HPDE6-E6E7 (cell line): ENCODE results near the gene ERMARD.

Experiments
- DNase-seq: peaks from one replicate; pipeline ENCODE4 v3.0.0; 2011; ENCODE audit warnings: missing footprints; ENCODE audit errors: extremely low spot score

The ERMARD gene

DNA sequence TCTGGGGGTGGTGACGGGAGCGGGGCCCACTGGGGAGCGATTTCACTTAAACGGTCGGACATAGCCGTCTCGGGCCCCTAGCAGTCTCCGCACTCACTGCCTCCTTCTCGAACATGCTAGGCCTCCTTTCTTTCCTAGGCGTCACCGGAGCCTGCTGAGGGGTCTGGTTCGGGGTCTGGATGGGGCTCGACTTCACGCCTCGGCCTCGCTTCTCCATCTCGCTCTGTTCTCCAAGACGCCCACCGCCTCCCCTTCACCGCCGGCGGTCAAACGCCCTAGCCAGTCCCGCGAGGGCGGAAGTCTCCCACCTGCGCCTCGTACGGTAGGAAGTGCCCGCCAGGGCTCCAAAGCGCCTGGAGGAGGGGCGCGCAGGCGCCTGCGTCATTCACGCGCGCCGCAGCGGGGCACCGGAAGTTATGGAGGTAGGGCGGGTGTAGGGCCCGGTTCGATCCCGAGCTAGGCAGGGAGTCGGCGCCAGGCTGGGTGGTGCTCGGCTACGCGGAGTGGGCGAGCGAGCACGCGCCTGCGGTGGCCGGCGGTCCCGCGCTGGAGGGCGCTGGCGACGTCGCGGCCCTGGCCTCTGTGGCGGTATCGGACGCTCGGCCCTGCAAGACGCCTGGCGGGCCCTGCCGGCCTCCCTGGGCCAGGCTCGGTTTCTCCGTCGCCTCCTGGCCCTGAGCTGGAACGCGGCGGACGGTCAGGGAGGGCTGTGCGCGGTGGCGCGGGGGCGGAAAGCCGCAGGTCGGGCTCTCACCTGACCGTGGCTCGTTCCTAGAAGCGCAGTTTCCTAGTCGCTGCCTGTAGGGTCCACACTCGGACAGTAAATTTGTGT lies at the start of gene ERMARD, which contains the start of gene DYNLT2:
ERMARD (plus strand) TSS at position 381 of the 832 bp plus-strand sequence; CDS start at position 417, 36 bp downstream.
DYNLT2 (minus strand) TSS at position 331 of the 832 bp plus-strand sequence; CDS start at position 217, 114 bp downstream.
- peak; percentile 86 for DNase-seq

DNA sequence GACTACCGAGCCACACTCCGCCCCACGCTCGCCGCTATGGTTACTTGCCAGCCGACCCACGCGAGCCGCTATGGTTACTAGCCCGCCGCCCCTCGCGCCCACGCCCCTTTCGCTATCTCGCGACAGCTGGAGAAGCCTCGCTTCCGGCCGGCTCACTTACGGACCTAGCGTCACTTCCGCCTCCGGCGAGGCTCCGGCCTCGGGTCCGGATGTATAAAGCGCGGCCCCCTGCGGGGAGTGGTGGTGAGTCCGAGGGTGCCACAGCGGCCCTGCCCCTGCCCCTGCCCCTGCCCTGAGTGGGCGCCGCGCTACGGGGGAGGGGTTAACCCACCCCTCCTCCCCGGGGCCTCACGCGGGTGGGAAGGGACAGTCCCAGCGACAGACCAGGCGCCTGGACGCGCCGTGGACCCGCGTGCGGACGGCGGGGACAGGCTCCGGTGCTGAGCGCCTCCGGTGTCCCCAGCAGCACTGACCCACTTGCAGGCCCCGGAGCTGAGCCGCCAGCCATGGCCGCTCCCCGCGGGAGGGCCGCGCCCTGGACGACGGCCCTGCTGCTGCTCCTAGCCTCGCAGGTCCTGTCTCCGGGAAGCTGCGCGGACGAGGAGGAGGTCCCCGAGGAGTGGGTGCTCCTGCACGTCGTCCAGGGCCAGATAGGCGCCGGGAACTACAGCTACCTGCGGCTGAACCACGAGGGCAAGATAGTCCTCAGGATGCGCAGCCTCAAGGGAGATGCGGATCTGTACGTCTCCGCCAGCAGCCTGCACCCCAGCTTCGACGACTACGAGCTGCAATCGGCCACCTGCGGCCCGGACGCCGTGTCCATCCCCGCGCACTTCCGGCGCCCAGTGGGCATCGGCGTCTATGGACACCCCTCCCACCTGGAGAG lies 49.2 kb upstream of the ERMARD start, which contains the start of the genes C6orf120 and WDR27:
C6orf120 (plus strand) TSS at position 173 of the 886 bp plus-strand sequence; CDS start at position 507, 334 bp downstream.
WDR27 (minus strand) TSS at position 76 of the 886 bp plus-strand sequence. CDS start 13,024 bp downstream, outside the sequence.
- peak; percentile 89 for DNase-seq

GRCh38 chr6:169702840-169703246 lies 48.6 kb upstream of the ERMARD start:
- DNase-seq, result peak; percentile 28

DNA sequence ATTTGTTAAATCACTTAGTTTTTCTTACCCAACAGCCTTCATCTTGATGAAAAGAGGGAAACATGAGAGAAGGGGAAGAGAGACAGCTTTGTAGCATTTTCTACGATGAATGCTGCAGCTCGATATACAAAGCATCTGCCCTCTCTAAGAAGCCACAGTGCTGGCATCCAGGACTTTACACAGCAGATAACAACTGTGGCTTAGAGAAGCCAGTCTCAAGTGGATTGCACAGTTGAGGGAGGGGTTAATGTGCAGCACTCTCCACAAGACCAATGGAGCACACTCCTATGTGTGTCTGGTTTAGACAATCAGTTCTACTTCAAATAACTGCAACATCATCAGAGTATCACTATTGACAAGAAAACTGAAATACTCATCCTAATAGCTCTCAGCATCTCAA lies 43.6 kb upstream of the ERMARD start:
- DNase-seq, result no peak

DNA sequence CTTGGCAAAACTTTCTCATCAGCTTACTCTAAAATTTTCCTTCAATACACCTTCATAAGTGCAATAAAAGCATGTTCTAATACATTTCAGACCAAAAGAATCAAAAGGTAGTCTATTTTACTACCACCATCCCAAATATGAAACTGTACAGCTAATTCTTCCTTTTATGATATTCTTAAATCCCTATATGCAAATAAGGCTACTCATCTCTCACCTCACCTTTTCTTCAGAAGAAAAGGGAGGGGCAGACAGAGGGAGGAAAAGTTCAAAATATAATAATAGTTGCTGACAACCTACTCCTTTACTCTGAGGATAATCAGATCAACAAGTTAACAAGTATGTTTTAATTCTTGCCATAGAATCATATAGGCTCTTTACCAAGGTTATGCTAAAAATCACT lies 42.1 kb upstream of the ERMARD start:
- no peak for DNase-seq

- DNase-seq, result no peak
Observed at GRCh38 chr6:169710009-169710408, 41.4 kb upstream of the ERMARD start.

- DNase-seq, result no peak
Observed at GRCh38 chr6:169714178-169714577, 37.2 kb upstream of the ERMARD start.

- DNase-seq, result no peak
Observed at GRCh38 chr6:169714595-169714994, 36.8 kb upstream of the ERMARD start.

GRCh38 chr6:169719117-169719516 lies 32.3 kb upstream of the ERMARD start:
- DNase-seq, result no peak

GRCh38 chr6:169720207-169720855 lies 31.1 kb upstream of the ERMARD start:
- DNase-seq, result no peak

DNA sequence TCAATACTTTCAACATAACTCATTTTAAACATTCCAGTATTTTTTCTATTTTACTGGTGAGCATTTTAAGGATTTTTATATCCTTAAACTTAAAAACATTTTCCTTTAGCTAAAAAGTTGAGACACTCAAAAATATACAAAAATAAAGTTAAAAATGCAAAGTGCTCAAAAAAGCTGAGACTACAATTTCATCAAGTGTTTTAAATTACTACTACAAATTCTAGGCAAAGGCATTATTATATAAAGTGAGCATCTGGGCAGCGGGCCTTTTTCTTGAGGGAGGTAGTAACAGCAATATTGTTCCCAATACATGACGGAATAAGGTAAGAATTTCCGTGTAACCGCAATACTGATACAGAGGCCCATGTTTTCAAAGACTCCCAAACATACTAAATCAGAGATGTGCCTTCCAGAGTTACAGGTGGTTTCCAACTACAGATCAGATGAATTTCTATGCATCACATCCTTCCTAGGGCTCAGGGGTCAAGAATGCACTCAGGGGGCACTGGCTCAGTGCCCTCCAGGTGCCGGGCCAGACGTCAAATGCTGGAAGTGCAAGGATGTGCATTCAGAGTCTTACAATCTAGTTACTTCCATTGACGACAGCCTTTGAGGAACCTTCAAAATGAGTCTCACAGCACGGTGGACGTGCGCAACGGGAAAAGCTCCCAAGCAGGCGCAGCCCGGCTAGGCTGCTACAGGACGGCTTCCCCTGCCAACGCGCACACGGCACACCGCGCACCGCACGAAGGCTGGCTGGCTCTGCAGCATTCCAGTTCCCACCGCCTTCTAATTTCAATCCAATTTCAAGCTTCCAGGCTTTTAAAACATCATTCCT lies 28.8 kb upstream of the ERMARD start:
- DNase-seq, result no peak

- no peak for DNase-seq
Observed at GRCh38 chr6:169723200-169723909, 28.1 kb upstream of the ERMARD start.

DNA sequence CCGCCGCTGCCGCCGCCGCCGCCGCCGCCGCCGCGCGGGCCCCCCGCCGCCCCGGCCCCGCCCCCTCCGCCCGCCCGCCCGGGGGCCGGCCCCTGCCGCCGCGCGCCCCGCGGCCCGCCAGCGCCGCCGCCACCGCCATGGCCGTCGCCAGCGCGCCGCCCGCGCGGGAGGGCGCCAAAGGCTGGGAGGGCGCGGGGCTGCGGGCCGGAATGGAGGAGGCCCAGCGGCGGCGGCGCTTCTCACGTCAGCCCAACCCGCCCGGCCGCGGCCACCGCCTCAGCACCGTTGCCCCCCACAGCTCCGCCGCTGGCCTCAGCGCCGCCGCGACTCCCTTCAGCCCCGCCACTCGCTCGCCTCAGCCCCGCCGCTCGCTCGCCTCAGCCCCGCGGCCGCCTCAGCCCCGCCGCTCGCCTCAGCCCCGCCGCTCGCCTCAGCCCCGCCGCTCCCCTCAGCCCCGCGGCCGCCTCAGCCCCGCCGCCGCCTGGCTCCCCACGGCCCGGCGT lies 27.4 kb upstream of the ERMARD start:
- no peak for DNase-seq

- DNase-seq, result no peak
Observed at GRCh38 chr6:169724494-169725124, 26.8 kb upstream of the ERMARD start, which contains the start of gene PHF10. Gene PHF10 (minus strand): TSS chr6:169724500. CDS start chr6:169723931, 569 bp downstream.

GRCh38 chr6:169725125-169726048 lies 26.0 kb upstream of the ERMARD start:
- no peak for DNase-seq

- DNase-seq, result no peak
Observed at GRCh38 chr6:169726049-169726400, 25.4 kb upstream of the ERMARD start.

- DNase-seq, result no peak
Observed at GRCh38 chr6:169726963-169727362, 24.5 kb upstream of the ERMARD start.

DNA sequence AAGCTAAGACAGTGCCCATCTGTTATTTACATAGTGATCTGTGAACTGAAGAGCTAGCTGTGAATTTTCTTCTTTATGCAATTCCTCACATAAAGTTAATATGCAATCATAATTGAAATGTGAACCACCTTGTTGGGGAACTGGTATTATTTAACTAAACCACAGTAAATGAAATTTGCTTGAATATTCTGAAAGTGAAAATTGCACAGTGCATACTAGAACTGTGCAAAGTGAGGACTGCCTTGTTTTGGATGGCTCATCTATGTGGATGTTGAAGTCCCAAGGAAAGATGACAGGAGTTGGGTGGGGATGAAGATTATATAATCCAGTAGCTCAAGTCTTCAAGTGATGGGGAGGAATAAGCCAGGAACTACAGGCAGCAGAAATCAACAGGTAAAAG lies 21.5 kb upstream of the ERMARD start:
- DNase-seq, result no peak
